ENCODE measurements around the gene CCS. TPM values are rescaled to one million over a fixed set of nuclear protein-coding genes. Genes with fewer than 3 reads are reported as not detected.
"Not testable (repeated sequence)": the region's sequence is repeated elsewhere in the genome, so short reads cannot be mapped to it uniquely, and the experiment has no call there.

The CCS gene
- total RNA-seq, 6 experiments from 2014 or later, result 22.6 to 54.2 (median 34.3) TPM

DNA sequence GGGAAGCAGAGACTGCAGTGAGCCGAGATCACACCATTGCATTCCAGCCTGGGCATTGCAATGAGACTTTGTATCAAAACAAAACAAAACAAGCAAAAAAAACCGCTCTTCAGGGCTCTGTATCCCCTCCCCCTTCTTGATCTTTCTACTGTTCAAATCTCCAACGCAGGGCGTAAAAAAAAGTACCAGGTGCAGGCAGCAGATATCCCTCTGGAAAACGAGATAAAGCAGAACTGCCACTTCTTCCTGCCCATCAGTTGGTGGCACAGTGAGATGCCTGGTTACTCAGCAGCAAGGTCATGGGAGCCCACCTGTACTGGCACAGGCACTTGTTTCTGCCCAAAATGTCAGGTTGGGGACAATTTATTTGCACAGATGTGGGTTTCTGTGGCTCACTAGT lies 11.2 kb downstream of the CCS start:
- Histone ChIP-seq H3K27me3 (no peaks in the 10 kb centered on the region), H3K4me1 (peaks cover 0 to 79% (median 33%) of the 10 kb centered on the region in 4 donors), H3K27ac (peak overlapping the region in 2 of 3 donors; percentile 16 to 89), H3K4me3 (no peak overlapping the region), H3K9me3 (no peaks in the 10 kb centered on the region), H3K36me3 (peaks cover 0 to 10% (median under 1%) of the 10 kb centered on the region in 4 donors)
- 18% methylated on average over 5 of the region's 5 CpGs for WGBS (ENCODE audit: insufficient coverage, low coverage, low lambda C conversion rate, missing lambda C conversion rate)
- ATAC-seq, result no peak
- TF ChIP-seq, protein P1, sequence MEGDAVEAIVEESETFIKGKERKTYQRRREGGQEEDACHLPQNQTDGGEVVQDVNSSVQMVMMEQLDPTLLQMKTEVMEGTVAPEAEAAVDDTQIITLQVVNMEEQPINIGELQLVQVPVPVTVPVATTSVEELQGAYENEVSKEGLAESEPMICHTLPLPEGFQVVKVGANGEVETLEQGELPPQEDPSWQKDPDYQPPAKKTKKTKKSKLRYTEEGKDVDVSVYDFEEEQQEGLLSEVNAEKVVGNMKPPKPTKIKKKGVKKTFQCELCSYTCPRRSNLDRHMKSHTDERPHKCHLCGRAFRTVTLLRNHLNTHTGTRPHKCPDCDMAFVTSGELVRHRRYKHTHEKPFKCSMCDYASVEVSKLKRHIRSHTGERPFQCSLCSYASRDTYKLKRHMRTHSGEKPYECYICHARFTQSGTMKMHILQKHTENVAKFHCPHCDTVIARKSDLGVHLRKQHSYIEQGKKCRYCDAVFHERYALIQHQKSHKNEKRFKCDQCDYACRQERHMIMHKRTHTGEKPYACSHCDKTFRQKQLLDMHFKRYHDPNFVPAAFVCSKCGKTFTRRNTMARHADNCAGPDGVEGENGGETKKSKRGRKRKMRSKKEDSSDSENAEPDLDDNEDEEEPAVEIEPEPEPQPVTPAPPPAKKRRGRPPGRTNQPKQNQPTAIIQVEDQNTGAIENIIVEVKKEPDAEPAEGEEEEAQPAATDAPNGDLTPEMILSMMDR (IDR thresholded peaks at IDR 0.05), result no peak
- TF ChIP-seq POLR2A (IDR thresholded peaks at IDR 0.05), result no peak
- DNase-seq, result no peak
- intact Hi-C loops (cut with DNase I), result no loop called here

DNA sequence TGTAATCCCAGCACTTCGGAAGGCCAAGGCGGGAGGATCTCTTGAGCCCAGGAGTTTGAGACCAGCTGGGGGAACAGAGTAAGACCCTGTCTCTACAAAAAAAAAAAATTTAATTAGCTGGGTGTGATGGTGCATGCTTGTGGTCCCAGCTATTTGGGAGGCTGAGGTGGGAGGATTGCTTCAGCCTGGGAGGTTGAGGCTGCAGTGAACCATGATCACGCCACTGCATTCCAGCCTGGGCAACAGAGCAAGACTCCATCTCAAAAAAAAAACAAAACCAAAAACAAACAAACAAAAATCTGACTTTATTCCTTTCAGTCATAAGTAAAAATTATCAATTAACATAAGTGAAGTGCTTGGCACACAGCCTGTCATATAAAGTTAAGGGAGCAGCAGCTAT lies 13.6 kb downstream of the CCS start:
- Histone ChIP-seq H3K4me1 (peaks cover 0 to 56% (median 22%) of the 10 kb centered on the region in 4 donors), H3K27ac (peak overlapping the region in 2 of 3 donors; percentile 64 to 88)
- H3K36me3 ChIP-seq; ATAC-seq; DNase-seq; H3K9me3 ChIP-seq; H3K27me3 ChIP-seq; intact Hi-C loops (cut with DNase I); H3K4me3 ChIP-seq: not testable (repeated sequence)
- 47% methylated on average over 2 of the region's 3 CpGs for WGBS (ENCODE audit: insufficient coverage, low coverage, low lambda C conversion rate, missing lambda C conversion rate)

DNA sequence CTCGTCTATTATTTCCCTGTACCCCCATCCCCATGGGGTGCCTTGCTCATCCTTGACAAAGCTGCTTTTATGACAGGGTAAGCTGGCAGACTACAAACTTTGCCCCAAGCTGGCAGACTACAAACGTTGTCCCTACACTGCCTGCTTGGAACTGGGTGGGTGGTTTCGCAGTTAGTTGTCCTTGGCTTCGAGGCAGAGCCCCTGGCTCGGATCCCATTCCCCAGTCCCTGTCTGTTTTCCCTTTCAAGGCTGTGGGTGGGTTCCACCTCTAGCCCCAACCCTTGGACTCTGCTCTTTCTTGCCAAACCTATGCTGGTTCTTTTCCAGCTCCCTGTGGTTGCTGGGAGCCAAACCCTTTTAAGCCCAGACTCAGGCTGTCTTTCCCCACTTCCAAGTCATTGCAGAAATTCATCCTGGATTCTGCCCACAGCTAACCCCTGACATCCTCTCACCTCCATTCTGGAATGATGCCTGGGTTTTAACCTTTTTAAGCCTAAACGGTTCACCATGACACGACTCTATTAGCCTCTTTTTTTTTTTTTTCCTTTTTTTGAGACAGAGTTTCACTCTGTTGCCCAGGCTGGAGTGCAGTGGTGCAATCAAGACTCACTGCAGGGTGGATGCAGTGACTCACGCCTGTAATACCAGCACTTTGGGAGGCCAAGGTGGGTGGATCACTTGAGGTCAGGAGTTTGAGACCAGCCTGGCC lies 14.3 kb downstream of the CCS start:
- ATAC-seq, result peak; percentile 83 to 90 (median 86)
- intact Hi-C loops (cut with DNase I), result no loop called here
- peak; percentile 88 to 97 (median 95) for DNase-seq
- H3K4me3 ChIP-seq, result no peak overlapping the region
- peaks cover 0 to 5% (median under 1%) of the 10 kb centered on the region in 4 donors for H3K36me3 ChIP-seq
- WGBS (ENCODE audit: insufficient coverage, low coverage, low lambda C conversion rate, missing lambda C conversion rate), result 14% methylated on average over 4 of the region's 8 CpGs
- H3K27ac ChIP-seq, result peak overlapping the region; percentile 0 to 88 (median 73)
- H3K4me1 ChIP-seq, result peaks cover 0 to 50% (median 18%) of the 10 kb centered on the region in 4 donors
- H3K9me3 ChIP-seq, result no peaks in the 10 kb centered on the region
- no peaks in the 10 kb centered on the region for H3K27me3 ChIP-seq
- TF ChIP-seq POLR2A (IDR thresholded peaks at IDR 0.05), result no peak
- TF ChIP-seq, protein P1 (IDR thresholded peaks at IDR 0.05), result no peak

DNA sequence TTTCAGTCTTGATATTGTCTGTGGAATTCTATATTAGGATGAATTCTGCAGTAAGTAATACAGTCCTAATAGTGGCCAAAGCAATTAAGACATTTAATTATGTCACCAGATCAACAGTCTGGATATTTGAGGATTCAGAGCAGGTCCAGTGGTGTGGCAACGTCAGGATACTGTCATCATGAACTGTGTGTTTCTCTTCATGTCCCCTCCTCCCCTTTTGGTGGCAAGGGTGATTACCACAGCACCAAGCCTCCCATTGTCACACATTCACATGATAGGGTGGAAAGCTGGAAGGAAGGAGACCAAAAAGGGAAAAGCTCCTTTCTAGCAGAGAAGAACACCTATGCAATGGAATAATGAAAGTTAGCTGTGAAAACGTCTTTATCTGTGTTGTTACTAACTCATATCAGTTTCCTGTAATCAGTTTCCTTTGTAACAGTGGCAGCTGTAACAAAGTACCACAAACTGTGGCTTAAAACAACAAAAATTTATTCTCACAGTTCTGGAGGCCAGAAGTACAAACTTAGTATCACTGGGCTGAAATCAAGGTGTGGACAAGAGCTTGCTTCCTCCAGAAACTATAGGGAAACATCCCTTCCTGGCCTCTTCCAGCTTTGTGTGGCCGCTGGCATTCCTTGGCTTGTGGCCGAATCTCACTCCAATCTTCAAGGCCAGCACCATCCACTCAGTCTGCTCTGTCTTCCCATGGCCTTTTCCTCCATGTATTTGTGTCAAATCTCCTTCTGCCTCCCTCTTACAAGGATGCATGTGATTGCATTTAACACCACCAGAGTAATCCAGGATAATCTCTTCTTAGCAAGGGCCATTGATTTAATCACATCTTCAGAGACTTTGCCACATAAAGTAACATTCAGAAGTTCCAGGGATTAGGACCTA lies 17.0 kb downstream of the CCS start:
- Histone ChIP-seq H3K4me1 (peaks cover 0 to 40% (median 16%) of the 10 kb centered on the region in 4 donors), H3K27me3 (no peaks in the 10 kb centered on the region), H3K4me3 (no peak overlapping the region), H3K27ac (peak overlapping the region in 1 of 3 donors; percentile 10), H3K36me3 (peaks cover 0 to 5% (median under 1%) of the 10 kb centered on the region in 4 donors), H3K9me3 (no peaks in the 10 kb centered on the region)
- TF ChIP-seq POLR2A (IDR thresholded peaks at IDR 0.05), result no peak
- TF ChIP-seq, protein P1 (IDR thresholded peaks at IDR 0.05), result no peak
- ATAC-seq (peak in 1 of 4 donors; percentile 18), DNase-seq (no peak)
- 53% methylated on average over 4 of the region's 4 CpGs for WGBS (ENCODE audit: insufficient coverage, low coverage, low lambda C conversion rate, missing lambda C conversion rate)
- intact Hi-C loops (cut with DNase I), result no loop called here

All from right lobe of liver (tissue), 6 donors.